NCI-H1694 treated with DMSO at 0.1 percent for 48 hours (cell line): Measurements from ENCODE around the gene DNAH10.
A peak's percentile ranks its signal among the peaks of the same experiment; 100 is the strongest.

Experiments used
- DNase-seq: peaks from one replicate; lab custom pipeline; 2025; lab: John Stamatoyannopoulos, UW

DNAH10 gene

DNA sequence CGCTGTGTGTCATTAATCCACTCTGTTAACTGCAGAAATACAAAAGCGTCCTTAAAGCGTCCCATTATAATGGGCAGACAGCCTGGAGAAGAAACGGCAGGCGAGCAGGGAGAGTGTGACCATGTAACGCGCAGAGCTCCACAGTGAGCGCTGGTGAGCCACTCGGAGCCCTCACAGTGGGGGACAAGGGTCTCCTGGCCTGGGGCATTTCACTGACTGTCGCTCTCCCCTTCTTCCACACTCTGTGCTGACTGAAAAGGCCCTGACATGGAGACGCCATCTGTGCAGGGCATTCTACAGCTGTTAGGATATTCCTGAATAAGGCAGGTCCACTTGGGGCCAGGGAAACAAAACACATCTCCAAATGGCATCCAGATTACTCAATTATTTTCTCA lies 186.3 kb downstream of the DNAH10 start:
- peak; percentile 28 for DNase-seq

DNA sequence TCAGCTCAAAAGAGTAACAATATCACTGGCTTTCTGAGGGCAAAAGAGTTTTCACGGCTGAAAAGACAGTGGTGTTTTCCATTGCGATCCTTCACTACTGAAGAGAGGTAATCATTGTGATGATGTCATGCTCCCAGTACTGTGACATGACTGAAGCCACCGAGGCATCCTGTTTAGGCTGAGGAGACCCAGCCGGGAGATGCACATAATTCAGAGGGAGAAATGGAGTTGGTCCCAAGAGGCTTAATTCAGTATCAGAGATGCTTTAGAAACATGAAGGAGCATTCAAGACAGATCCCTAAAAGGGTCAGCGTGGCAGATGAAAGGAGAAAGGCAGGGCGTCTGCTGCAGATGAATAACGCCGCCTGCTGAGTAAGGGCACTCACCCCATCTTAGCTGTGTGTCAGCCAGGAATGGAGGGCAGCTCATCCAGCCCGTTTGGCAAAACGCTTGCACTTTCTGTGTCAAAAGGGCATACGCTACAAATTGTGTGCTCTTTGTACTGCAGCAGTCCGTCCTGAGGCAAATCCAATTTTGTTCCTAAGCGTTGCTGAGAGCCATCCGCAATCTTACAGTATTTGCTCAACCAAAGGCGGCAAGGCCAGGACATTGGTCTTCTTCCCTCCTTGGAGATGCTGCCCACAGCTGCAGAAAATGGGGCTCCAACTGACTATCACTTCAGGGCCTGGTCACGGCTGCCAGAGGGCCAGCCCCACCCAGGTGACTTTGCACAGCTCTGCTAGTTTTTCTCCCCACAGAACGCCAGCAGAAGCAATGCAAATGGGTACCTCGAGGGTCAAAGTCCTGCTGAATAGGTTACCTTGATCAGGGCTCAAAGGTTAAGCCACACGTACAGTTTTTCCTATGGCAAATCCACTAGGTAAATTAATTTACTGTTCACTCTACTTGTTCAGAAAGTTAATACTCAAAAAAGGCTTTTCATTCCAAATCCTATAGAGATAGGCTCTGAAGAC lies 187.0 kb downstream of the DNAH10 start:
- DNase-seq, result no peak

DNA sequence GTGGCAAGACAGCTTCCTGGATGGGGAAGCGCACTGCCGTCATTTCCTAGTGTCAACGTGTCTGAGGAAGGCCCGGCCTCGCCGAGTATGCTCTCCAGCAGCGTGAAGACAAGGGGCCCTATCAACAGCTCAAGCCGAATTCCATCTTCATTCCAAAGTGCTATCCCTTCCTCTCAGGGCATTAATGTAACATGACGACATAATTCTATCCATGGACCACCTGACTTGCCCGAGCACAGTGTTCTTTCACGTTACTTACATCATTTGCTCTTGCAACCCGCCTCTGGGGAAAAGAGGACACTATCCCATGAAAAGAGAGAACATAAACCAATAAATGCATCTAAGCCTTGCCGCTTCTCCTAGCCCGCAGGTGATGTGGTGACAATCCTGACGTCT lies 187.7 kb downstream of the DNAH10 start:
- no peak for DNase-seq

DNA sequence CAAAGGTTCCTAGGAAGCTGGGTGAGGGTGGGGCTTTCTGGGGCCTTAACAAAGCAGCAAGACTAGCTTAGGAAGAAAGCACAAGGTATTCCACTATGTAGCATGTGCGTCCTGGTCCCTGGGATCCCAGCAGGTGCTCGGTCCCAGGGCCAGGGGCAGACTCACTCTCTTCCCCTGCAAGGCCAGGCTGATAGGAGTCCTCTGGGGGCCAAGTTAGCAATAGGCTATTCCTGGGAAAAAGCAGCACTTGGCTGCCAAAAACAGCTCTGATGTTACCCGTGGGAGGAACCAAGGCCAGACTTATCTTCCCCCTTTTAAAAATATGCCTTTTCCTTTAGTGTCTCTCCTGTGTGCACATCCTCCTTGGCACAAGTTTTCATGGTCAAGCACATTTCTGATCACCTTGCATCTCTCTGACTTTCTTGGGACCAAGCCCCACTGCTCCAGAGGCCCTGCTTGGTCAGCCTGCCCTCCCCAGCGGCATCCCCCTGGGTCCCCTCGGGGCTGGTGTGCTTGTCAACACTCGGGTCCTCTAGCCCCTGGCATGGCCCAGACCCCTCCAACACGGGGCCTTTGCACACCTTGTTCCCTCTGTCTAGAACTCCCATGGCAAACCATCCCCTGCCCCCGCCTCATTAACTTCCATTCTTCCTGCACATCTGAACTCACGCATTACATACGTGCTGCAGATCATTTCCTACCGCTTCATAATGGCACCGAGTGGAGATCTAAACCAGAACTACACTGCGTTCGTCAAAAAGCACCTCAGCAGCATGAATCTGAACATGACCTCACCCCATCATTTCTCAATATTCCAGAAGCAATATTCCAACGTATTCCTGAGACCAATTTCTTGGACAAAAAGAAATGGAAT lies 188.6 kb downstream of the DNAH10 start:
- no peak for DNase-seq

DNA sequence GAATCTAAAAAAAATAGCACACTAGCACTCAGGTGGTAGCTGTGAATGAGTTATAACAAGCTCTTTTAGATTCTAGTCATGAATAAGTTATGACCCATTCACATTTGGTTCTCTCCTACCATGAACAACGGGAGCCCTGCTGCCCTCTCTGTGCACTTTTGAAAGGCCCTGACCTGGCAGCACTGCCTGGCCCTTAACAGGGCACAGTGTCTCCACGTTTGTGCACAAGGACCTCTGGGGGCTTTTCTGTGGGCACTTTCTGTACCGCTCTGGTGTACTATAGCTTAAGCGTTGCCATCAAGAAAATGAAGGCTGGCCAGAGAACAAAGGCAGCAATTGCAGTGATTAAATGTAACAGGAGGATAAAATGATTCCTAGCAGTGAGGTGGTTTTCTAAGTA lies 189.4 kb downstream of the DNAH10 start:
- no peak for DNase-seq

DNA sequence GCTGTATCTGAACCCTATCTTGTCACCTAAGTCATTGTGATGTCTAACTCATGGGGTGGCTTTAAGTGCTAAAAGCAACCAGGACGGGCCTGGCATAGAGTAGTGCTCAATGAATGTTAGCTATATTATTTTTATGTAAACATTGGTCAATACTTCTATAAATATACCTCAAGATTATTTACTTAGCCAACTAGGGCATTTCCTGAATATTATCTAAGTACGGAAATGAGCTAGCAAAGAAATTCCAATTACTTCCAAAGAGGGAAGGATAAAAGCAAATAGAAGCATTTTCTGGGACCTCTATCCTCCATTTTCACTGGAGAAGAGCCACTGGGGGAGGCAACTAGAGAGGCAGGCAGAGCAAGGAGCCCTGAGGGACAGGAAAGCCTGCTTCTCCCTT lies 189.9 kb downstream of the DNAH10 start:
- no peak for DNase-seq

DNA sequence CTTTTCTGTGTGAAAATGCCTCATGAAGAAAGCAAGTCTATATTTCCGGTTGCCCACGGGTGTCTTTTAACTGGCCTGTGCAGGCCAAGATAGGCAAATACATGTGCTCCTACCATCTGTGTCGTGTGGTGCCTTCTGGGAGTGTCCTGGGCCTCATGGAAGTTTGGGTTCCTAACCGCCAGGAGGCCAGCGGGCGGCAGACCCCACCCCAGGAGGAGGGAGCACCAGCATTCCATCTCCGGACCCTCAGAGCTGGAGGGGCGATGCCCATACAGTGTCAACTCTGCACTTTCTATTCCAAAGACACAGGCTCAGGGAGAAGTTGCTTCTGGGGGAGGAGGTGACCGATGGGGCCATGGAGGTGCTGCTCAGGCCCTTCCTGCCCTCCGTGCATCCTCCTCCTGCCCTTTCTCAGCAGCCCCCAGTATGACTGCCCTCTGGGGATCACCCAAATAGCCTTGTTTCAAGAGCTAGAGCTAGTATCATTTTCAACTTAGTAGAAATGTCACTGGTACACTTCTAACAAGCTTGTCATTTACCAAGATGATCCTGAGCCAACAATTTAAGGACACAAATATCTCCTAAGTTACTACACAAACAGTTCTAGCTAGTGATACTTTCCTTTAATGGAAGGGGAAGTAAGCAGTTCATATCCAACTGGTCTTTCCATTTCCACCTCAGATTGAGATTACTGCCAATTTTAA lies 192.7 kb downstream of the DNAH10 start:
- DNase-seq, result no peak

DNA sequence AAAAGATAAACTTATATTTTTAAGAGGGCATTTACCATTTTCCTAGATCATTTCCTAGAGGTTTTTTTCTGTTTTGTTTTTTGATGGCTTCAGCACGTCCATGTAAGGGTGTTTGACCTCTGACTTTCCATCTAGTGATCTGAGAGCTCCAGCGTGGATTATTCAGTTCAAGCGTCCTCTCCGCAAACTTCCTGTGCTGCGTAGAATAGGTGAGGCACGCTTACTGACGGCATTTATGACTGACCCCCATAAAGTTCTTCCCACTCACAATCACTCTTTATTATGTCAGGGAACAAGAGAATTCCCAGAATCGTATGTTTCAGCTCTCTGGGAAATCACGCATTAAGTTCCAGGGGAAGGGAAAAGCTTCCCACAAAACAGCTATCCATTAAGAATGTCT lies 194.1 kb downstream of the DNAH10 start:
- no peak for DNase-seq

DNA sequence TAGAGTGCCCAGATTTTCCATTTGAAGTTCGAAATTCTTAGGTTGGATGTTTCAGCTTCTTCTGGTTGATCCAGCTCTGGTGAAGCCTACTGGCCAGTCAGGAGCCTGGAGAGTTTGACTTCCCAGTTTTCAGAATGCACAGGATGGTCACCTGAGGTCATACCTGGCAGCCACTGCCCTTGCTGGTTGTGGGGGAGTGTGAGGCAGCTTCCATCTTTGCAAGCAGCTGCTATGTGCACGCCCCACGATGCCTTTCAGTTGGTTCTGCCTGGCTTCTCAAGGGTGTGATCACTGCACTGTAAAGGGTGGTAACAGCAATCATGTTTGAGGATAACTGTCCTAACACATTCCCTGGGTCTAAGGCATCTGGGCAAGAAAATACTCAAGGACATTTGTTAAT lies 195.1 kb downstream of the DNAH10 start:
- DNase-seq, result no peak

DNA sequence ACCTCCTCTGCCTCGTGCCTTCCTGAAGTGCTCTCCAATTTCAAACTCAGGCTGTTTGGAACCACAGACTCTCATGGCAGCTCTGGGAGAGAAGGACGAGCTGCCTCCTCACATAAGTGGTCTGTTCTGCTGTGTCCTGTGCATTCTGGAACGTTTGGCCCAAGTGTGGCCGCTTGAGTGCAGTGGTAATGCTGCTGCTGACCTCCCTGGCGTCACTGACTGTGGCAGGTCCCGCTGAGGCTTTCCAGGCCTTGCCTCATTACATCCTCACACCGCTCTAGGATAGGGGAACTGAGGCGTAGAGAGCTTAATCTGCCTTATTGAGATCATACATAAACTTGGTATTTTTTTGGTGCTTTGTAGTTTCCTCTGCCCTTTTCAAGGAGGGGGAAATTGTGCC lies 196.4 kb downstream of the DNAH10 start:
- no peak for DNase-seq

DNA sequence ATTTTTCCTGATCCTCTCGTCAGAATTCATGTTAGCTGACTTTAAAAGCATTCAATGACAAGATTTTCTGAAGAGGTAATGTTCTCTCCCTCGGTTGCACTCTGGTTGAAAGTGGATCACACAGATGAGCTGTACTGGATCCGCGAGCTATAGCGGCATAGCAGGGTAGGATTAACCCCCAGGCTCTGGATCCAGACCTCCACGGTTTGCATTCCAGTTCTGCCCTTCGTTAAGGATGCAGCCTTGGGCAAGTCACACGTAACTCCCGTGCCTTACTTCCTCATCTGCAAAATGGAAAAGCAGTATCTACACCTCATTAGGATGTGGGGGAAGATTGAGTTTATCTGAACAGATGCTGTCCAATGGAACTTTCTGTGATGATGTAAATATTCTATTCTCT lies 196.8 kb downstream of the DNAH10 start:
- DNase-seq, result no peak

DNA sequence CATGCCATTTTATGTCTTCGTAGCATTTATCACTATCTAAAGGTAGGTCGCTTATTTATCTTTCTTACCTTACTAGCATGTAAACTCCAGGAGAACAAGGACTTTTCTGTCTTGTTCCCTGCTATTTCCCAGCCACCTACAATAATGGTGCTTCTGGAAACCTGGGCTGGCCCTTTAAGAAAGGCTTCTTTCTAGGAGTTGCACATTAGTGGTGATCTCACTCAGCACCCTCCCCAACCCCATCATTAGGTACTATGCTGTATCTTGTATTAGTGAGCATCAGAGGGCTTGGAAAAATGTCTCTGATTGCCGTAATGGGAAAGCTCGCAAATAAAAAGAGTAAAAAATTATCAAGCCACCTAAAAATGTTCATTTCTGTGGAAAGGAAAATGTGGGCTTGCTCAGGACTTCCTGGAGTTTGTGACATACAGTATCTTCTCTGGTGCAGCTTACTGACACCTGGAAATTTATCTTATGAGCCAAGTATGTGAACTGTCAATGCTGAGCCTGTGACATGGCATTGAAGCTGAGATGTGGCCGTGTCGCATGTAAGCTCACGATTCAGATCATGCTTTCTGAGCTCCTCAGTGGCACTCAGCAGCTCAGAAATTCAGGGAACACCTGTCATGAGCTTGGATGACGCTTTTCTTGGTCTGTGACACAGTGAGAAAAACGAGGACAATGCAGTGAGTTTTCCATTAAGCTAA lies 198.1 kb downstream of the DNAH10 start:
- no peak for DNase-seq

DNA sequence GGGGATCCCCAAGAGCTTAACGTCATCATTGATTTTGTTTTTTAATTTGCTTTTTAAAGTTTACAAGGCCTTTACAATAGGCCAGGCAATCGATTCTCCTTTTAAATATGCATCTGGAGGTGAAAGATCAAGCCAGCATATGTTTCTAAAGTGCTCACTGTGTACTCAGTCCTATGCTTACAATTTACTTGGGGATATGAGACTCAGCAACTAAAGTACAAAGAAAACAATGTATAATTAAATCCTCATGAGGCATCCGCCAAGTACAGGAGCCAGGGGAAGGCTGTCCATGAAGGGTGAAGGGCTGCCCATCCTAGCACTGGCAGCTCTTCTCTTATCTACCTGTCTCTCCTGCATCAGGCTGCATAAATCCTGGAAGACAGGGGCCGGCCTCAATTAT lies 198.8 kb downstream of the DNAH10 start:
- no peak for DNase-seq

DNA sequence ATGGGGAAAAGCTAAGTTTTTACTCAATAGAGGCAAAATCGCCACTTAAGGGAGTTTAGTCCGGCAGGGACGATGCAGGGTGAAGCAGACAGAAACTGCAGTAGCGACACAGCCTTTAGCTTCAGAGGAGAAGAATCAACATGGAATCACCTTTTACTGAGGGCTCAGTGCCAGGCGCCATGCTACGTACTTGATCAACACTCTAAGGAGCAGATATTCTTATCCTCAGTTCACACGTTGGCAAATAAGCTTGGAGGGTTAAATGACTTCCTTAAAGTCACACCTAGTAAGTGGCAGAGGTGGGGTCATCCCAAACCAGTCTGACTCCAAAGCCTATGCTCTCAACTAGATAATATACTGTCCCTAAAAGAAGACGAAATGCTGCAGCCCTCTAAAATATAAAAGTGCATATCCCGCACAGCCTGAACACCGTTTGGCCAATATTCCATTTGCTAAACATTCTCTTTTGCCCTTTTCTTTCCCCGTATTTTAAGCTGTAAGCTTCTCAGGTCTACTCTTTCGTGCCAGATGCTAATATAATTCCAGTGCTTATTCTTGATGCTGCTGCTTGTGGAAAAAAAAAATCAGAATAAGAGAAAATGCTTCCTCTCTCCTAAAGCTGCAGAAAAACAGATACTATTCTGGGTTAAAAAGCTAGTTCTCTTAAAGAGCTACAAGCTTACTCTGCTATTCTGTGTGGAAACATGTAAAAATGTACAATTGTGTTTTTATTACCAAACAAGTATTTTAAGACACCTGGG lies 199.7 kb downstream of the DNAH10 start:
- no peak for DNase-seq

DNA sequence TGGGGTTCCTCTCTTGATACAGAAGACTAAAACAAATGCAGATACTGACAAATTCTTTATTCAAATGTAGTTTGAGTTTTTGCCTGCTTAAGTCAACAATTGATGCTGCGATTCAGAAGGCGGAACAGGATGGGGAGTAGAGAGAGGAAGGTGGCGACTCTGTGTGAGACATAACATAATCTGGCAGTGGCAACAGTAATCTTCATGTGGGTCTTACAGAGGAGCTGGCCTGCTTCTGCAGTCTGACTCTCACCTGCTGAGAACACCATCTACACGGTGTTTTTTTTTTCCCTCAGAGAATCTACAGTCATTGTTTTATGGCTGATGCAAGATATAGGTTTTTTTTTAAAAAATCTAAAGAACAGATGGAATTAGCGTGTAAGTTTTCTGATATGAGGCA lies 200.4 kb downstream of the DNAH10 start:
- DNase-seq, result no peak

DNA sequence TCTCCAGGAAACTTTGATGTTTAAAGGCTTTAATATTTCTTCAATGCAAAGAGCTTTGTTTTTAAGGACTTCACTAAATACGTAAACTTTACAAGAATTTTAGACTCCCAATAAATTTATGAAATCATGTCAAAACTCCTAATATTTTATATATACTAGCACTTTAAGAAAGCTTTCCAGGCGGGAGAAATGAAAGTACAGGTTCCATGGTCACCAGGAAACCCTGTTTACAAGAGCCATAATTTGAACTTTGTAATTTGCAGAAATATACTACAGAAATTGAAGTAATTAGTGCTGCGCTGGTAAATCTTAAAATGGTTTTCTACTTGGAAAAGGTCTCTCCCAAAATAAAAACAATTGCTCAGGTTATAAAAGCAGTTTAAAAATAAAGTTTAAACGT lies 201.7 kb downstream of the DNAH10 start:
- DNase-seq, result no peak

DNA sequence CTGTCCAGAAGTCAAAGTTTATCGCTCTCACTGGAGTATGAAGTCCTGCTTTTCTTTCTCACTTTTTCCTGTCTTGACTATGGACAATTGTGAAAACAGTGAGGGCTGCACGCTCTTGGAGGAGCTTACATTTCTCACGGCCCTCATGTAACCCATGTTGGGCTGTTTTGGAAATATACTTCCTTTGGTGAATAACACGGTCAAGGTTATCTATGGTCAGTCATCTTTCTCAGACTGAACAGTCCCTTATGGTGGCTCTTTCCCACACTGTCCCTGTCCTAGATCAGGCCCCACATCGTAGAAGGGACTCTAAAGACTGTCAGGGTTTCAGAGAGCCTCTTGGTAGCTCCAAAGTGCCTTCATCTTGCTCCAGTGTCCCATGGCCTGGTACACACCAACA lies 203.3 kb downstream of the DNAH10 start:
- DNase-seq, result no peak

DNA sequence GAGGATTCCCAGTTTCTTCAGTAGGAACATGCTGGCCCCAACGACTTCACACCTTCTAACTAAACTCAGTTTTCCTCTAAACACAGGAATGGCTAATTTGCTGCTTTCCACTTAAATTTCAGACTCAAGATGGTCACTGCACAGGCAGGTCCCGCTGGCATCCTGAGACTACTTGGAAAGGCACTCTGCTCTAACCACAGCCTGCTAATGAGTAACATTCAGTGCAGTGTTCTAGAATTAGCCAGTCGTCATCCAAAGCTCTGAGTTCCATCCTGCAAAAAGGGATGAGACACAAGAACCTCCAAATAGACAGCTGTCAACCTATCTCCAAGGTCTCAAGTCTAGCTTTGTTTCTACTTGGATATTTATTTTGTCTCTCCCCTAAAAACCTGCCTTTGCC lies 204.5 kb downstream of the DNAH10 start:
- DNase-seq, result no peak

DNA sequence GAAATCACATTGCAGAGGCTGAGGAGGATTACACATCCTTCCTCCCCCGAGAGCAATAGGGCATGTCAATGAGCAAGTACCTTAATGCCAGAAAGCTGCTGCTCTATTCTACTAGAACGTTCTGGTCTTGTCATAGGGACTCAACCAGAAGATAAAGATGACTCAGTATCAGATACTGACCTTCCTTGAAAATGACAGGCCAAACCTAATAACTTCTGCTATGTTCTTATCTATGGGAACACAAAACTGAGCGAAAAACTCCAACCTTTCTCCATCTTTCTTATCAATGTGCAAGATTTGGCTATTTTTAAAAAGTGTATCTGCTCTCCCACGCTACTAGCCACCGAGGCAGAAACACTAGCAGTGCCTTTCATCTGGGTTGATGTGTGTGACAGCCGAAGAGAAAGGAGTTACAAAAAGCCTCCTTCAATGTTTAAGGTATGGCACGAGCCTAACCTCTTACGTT lies 205.1 kb downstream of the DNAH10 start:
- DNase-seq, result no peak

DNA sequence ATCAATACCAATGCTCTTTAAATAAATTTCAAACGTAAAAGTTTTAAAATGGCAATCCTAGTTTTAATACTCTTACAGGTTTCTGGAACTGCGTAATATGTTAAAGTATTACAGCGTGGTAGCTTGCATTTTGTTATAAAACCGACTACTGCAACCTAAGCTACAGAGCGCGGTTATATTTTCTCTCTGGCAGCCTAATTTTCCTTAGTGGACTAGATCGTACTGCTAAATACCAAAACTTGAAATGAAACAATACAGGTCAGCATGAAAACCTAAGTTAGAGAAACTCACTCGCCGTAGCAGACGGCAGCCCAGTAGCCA lies 209.3 kb downstream of the DNAH10 start:
- DNase-seq, result no peak
